ENCODE results near the gene ATP2B3.

GRCh38 chrX:153511784-153512500 is 5.5 kb upstream of the ATP2B3 start:
- TF ChIP-seq RAD21 (IDR thresholded peaks at IDR 0.05; ENCODE audit: low read depth) (no peak), MAX (IDR thresholded peaks at IDR 0.05) (no peak), CEBPB (IDR thresholded peaks at IDR 0.05) (no peak), TAF1 (IDR thresholded peaks at IDR 0.05; ENCODE audit: low read depth) (no peak), REST (IDR thresholded peaks at IDR 0.05; ENCODE audit: low read depth) (no peak), TEAD4 (IDR thresholded peaks at IDR 0.05) (no peak), EGR1 (IDR thresholded peaks at IDR 0.05) (no peak)

Data from Ishikawa (cell line).